ENCODE data around the gene AQP1.

The AQP1 gene

DNA sequence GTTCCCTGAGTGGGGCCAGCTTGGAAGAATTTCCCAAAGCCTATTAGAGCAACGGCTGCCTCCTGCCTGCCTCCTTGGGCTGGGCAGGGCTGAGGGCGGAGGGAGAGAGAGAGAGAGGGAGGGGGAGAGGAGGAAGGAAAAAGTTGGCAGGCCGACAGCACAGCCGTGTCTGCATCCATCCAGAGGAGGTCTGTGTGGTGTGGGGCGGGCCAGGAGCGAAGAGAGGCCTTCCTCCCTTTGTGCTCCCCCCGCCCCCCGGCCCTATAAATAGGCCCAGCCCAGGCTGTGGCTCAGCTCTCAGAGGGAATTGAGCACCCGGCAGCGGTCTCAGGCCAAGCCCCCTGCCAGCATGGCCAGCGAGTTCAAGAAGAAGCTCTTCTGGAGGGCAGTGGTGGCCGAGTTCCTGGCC lies at the start of gene AQP1:
TSS of gene AQP1 (plus strand) at position 293 of the 409 bp plus-strand sequence. CDS start at position 350, 57 bp downstream.
- DNase-seq (ENCODE audit: low read depth), result no peak

DNA sequence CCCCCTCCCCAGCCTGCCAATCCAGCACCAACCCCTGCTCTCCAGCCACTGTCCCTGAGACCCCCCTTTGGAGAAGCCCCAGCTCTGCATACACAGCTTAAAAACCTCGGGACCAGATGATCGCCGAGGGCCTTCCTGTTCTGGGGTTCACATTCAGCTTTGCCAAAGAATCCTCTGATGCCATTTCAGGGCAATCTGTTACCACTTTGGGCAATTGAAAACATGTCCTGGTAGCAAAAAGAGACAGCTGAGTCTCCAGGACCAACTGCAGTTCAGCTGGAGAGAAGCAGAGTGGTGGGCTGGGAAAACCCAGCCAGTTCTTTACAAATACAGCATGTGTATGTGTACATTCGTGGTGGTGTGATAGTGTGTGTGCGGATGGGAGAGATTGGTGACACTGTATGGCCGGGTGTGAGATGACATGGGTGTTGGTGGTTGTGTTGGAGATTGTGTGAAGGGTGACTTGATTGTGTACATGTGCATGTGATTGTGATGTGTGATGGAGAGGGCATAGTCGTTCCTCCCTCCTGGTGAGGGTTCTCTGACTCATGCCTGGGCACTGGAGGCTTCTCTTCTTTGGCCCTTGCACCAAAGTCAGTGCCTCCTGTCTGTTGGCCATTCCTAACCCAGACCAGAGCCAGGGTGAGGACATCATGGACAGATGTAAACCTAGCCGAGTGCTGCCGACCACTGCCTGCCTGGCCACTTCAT lies 48.5 kb upstream of the AQP1 start:
- no peak for DNase-seq (ENCODE audit: low read depth)

DNA sequence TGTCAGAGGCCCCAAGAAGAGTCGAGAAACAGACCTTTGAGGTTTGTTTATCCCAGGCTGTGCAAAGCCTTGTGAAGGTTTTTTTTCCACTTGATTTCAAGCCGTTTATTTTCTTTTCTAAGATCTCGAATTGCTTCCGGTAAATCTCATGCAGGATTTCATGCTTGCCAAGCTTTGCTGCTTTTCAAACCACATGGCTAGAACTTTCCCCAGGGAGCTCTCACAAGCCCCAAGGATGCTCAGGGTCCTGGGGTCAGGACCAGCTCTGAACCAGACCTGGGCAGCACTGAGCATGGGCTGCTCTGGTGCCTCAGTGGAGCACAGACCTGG lies 48.0 kb upstream of the AQP1 start:
- no peak for DNase-seq (ENCODE audit: low read depth)

DNA sequence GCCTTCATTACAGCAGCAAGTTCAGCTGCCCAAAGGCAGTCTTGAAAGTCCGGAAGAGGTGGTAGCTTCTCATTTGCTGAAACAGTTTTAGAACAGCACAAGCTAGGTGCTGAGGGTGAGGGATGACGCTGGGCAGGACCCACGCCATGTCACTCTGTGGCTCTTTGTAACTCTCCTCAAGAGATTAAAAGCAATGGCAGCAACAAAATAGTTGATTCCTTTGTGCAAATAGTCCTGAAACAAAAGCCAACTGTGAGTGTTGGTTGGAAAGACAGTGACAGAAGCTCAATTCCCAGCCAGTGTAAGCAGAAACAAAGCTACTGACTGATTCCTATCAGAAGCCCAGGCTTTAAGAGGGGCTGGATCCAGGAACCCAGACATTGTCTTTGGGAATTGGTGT lies 47.6 kb upstream of the AQP1 start:
- no peak for DNase-seq (ENCODE audit: low read depth)

DNA sequence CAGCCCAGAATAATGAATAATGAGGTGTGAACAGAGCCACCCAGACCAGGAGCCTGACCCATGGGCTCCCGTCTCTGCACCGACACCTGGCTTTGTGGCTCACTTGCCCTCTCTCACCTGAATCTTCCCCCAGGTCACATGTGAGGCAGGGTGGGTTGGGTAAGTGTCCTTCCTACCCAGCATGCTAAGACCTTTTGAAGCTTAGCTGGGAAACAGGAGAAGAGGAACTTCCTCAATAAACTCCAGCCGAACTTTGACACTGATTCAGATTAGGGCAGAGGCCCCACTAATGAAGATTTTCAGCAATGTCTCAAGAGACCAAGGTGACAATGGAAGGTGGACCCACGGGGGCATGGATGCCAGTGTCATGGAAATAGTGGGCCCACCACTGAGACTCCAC lies 46.6 kb upstream of the AQP1 start:
- DNase-seq (ENCODE audit: low read depth), result no peak

DNA sequence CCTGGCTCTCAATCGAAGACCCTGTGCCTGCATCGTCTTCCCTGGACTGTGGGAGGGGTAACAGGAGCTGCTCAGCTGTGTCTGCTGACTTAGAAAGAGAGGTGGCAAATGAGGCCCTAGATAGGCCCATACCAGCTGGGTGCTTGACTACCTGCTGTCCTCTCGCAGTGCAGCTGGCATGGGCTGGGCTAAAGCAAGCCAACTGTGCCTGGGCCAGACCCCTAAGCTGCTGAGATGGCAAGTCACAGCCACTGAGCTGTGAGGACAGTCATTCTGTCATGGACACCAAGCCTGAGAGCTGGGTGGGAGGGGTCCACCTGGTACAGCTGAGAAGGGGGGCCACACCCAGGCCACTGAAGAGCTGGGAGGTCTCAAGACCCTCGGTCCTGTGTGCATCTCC lies 45.8 kb upstream of the AQP1 start:
- DNase-seq (ENCODE audit: low read depth), result no peak

DNA sequence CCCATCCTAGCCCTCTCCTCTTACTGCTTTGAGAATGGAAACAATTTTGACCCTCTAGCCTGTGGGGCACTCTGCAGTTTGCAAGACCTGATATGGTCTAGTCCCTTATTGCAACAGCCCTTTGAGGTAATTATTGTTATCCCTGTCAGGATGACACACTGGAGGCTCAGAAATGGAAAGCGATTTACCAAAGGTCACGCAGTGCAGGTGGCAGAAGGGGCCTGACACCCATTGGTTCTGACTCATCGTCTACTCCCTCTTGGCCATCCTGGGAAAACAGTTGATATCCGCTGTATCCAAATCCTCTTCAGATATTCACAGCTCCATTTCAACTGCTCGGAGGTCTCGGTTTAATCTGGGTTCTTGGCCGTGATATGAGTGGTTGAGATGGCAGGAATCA lies 44.7 kb upstream of the AQP1 start:
- no peak for DNase-seq (ENCODE audit: low read depth)

DNA sequence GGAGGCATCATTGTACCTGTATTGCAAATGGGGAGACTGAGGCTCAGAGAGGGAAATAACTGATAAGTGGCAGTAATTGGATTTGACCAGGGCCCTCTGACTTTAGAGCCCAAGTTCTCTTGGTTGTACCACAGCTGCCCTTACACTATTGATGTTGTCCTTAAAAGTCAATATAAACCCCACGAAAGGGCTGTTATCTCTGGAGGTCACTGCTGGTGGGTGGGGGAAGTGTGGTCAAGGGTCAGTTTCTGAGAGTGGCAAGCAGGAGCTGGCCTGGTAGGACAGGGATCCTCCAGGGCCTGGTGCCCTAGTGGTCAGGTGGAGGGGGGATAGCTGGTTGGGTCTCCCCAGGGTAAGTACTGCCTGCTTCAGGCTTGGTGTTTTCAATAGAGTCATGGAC lies 44.2 kb upstream of the AQP1 start:
- DNase-seq (ENCODE audit: low read depth), result no peak

DNA sequence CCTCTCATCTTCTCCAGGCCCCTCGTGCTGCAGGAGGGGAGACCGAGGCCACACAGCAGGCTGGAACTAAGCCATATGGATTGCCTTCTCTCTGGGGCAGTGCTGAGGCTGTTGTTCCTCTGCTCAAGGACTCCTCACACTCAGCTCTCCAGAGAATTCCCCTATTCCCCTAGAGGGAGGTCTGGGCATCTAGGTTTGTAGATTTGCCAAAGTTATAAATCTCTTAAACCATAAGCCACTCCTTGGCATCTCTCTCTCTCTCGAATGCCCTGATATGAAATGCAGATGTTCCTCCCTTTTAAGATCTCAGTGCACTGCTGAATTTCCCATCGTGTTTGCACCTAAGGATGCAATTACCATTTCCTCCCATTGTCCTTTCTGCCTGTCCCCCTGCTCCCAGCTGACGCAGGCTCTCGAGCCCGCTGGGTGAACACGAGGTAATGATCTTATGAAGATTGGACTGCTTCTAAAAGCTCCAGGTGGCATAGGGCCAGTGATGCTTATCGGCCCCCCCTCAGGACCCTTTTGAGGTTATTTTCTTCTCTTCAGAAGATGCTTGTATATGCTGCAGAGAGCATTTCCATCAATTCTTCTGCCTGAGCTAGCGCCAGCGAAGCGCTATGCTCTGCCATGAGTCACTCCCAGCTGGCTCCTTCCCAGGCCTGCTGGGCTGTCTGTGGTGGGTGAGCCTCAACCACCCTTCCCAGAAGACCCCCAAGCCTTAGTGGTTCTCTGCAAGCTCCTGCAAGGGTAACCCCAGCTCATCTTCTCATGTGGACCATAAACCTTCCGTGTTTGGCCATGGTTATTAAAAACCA lies 41.6 kb upstream of the AQP1 start:
- DNase-seq (ENCODE audit: low read depth), result no peak

DNA sequence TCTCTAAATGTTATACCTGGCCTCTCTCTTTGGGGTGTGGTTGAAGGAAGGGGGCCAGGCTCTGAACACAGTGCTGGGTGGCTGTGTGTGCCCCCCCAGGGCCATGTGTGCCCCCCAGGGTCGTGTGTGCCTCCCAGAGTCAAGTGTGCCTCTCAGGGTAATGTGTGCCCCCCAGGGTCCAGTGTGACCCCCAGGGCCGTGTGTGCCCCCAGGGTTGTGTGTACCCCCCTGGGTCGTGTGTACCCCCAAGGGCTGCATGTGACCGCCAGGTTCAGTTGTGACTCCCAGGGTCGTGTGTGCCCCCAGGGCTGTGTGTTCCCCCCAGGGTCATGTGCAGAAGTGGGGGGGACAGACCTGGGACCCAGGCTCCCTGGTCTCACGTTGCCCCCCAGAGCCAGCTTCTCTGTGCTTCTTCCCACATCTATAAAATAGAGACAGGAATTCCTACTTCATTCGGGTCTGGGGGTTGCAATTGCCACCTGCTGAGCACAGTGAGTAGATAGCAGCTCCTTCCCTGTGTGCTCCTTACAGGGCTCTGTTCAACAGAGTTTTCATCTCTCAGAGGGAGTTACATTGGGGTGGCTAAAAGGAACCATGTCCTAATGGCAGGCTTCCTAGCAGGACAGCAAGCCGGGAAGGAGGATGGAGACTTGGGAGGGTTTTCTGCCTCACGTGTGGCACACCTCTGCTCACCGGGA lies 40.7 kb upstream of the AQP1 start:
- DNase-seq (ENCODE audit: low read depth), result no peak

DNA sequence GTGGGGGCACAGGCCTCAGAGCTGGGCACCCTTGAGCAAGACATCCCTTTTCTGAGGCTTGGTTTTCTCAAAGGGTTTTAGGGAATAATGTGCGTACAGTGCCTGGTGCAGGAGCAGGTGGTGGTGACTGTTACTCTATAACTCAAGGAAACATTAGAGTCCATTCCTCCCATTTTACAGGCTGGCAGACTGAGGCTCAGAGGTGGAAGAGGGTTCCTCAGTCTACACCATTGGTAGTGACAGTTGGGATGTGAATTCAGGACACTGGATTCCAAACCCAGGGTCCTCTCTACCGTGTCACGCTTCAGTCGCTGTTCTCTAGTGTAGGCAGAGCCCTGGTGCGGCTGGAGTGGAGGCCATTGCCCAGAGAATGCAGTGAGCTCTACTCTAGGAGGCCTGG lies 40.0 kb upstream of the AQP1 start:
- no peak for DNase-seq (ENCODE audit: low read depth)

DNA sequence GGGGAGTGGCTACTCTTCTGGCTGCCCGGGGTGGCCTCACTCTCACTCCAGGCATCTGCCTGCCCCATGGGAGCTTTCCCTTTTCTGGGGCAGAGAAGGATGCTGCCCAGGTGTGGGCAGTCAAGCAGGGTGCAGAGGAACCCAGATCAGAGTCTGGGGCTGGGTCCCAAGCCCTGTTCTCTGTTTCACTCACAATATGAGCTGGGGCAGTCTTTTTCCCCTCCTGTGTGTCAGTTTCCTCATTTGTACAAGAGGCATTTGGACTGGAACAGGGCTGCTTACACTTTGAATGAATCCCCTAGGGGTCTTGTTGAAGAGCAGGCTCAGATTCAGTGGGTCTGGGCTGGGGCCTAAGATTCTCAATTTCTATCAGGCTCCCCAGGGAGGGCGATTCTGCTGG lies 38.4 kb upstream of the AQP1 start:
- no peak for DNase-seq (ENCODE audit: low read depth)

DNA sequence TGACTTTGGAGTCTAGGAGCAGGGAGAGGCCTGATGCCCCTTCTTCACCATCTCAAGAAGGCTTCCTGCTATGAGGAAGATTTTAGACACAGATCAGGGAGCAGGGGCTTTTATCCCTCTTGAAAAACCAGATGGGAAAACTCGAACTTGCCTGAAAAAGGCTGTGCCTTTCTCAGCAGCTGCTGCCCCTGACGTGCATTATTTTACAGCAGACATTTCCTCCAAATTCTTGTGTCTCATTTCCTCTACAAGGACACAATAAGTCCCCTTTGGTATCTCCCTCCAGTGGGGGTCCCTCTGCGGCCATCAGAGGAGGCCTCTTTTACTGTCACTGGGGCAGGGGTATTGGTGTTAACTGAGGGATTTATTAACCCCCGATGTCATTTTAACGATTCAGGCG lies 38.0 kb upstream of the AQP1 start:
- DNase-seq (ENCODE audit: low read depth), result no peak

DNA sequence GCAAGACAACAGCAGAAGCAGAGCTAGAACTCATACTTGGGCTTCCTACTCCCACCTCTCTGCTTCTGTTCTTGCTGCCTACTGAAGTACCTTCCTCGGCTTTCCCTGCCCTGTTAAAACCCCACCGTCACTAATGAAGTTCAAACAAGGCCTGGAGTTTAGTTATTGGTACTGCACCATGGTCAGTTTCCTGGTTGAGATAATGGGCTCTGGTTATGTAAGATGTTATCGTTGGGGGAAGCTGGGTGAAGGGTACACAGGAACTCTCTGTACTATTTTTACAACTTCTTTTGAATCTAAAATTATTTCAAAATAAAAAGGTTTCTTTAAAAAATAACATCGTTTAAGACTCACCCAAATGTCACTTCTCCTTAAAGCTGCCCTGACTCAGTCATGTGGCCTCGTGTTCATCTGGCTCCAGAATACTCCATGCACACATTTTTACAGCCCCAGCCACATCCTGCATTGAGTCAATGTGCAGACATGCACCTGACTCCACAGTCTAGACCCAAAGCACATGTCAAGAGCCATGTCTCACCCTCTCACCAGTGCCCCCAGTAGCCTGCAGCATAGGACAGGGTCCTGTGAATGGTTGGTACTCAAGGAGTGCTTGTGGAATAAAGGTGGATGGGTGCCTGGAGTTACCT lies 36.9 kb upstream of the AQP1 start:
- DNase-seq (ENCODE audit: low read depth), result no peak

DNA sequence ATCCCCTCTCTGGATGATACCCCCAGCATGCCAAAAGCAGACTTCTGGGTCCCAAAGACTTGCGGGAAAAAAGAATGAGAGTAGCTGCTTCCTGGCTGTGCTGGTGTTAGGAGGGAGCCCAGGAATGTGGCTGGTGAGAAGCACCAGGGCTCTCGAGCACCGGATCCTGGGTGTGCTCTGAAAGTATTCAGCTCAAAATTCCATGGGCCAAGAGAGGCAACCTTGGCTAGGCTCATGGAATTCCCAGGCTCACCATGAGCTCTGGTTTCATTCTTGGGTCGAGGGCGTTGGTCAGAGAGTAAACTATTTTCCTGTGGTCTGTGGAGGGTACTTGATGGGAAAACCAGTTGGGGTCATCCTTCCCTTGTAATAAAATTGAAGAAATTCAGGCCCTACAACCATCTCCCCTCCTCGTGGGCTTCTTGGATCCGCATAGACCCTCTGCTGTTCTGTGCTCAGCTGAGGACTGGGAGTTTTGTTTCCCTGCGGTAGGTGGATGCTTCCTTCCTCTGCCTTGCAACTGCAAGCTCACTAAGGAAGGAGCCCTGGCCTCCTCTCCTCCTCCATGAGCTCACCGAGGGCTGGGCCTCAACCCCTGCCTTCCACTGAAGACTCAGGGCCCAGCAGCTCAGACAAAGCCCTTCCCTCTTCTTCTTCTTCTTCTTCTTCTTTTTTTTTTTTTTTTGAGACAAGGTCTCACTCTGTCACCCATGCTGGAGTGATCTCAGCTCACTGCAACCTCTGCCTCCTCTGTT lies 34.5 kb upstream of the AQP1 start:
- DNase-seq (ENCODE audit: low read depth), result no peak

DNA sequence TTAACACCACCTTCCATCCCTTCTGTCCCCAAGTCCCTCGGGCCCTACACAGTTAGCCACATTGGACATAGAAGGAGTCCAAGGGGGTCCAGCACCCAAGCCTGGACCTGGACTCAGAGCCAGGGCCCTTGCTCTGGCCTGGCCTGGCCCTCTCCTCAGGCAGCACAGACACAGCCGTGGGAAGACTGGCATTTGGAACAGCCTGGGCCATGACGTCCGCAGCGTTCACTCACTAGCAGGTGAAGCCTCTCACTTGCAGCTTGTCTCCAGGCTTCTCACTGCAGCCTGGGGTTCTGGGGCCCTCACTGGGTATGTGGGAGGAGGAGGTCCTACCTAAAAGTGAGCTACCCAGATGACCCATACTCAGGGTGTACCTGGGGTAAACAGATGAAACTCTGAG lies 33.7 kb upstream of the AQP1 start:
- no peak for DNase-seq (ENCODE audit: low read depth)

DNA sequence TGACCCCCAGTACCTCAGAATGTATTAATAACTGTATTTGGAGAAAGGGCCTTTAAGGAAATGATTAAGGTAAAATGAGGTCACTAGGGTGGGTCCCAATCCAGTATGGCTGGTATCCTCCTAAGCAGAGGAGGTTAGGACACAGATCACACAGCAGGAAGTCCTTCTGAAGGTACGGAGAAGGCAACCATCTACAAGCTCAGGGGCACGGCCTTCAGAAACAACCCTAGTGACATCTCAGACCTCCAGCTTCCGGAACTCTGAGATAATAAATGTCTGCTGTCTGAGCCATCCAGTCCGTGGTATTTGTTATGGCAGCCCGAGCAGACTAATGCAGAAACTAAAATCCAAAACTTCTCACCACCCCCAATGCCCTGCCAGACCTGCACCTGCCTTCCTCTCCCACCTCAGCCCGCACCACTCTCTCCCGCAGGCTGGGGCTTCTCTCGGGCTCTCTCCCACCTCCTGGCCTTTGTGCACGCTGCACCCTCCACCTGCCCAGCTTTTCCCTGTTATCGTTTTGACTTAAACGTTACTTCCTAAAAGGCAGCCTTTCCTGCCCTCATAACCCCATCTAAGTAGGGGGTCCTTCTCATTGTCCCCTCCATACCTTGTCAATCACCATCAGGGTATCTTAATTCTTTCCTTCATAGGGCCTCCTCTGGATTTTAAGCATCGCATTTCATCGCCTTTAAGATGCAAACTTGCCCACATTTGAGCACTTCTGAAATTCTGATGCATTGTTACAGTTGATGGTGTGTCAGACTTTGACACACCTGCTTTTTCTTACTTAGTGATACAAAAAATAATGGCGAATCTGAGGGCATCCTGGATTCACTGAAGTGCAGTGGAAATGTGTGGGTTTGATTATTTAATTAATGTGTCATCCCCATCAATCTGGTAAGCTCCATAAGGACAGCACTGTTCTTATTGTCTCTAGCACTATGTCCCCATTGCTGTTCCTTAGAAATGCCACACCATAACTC lies 32.2 kb upstream of the AQP1 start:
- no peak for DNase-seq (ENCODE audit: low read depth)

DNA sequence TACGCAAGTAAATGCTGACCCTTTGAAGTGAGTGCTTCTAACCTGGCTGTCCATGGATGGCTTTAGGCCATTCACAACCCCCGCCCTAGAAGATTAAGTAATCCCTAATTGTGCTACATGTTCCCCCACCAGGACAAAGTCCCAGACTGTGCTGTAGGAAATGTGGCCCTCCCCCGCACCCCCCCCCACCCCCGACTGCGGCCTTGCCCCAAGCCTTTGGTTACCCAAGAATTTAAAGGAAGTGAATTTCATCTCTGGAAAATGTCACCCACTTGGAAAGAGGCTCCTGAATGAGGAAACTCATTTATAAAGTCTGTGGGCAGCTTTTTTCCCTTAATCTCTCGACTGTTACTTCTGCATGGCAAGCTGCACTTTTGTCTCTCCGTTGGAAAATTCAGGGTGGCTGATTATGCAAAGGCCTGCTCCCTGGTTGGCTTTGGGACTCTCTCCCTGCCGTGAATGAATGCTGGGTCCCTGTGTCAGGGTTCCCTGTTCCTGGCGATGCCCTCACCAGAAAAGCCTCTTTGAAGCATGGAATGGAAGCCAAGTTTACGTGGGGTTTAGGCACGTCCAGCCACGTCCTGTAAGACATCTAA lies 31.4 kb upstream of the AQP1 start:
- DNase-seq (ENCODE audit: low read depth), result no peak

DNA sequence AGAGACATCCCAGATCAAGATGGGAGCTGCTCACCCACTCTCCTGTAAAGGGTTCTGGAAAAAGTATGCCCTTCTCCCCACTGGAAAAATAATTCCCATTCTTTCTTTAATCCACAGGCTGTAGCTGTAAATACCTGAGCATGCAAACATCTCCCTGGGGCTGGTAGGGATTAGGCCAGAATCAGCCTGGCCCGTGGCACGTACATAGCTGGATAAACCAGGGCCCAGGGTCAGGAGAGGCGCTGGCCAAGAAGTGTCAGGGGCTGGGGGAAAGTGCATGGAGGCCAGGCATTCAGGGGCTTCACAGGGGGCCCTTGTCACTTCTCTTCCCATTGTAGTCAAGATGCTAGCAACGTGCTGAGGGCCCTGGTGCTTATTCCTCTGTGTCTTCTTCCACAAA lies 30.7 kb upstream of the AQP1 start:
- DNase-seq (ENCODE audit: low read depth), result no peak

DNA sequence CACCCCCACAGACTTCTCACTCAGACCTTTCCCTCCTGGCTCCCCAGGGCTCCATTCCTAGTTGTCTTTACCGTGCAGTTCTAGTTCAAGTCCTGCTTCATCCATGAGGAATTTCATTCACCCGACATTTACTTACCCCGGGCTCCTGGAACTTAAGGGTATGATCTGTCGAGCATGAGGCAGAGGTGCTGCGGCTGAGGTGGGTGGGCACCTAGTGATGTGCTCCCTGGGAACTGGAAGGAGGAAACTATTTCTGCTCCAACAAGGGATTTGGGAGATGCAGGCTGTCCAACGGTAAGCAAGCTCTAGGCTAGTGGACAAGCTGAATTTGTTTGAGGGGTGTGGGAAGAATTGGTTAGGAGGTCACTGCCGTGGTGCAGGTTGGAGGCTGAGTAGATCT lies 30.2 kb upstream of the AQP1 start:
- no peak for DNase-seq (ENCODE audit: low read depth)

All from stimulated activated CD8-positive, alpha-beta memory T cell treated with anti-CD3 and anti-CD28 coated beads, Interleukin-12 subunit alpha, Interleukin-12 subunit beta, amount 100 ng/mL, for 1 hour (primary cell).